K562 (cell line): ENCODE measurements around the gene ARIH1. TPM values are rescaled to one million over a fixed set of nuclear protein-coding genes. Genes with fewer than 3 reads are reported as not detected.

Source experiments
- ATAC-seq: fragments of 200-7000 bp; cut with Tn5 transposase; 3 replicates; pipeline ENCODE4 v1.9.1; 2020; ENCODE audit warnings: moderate library complexity
- BruUV-seq: library from RNA; stranded (reverse); fragments of 400-500 nt; replicated peaks from 2 replicates; lab custom pipeline; 2021; lab: Mats Ljungman, UMichigan
- CTCF ChIA-PET: fragments of 300-600 bp; formaldehyde crosslinking; extraction: SDS; loops from one replicate; lab custom pipeline; 2021; ENCODE audit warnings: low intra/inter-chr PET ratio; lab: Yijun Ruan, JAX
- POLR2A ChIA-PET: fragments of 300-600, 350-650 bp; sonication (Branson Sonifier 250); formaldehyde crosslinking; extraction: SDS; loops from one replicate; lab custom pipeline; 2021; ENCODE audit warnings: antibody characterized with exemption, inconsistent platforms; lab: Yijun Ruan, JAX
- DNase-seq, 4 experiments: peaks; one replicate each; pipeline versions ENCODE4 v3.0.0 to v3.0.0-alpha.2; 2011 to 2018; ENCODE audit warnings: low spot score in 3 of 4, mixed read lengths in 3 of 4; ENCODE audit errors: extremely low read depth in 1 of 4
- FAIRE-seq: peaks from 2 replicates; lab custom pipeline; 2011; peaks lifted over from hg19 to GRCh38; lab: Jason Lieb, UNC
- H2AFZ ChIP-seq: 2 replicates; pipeline ENCODE4 v1.6.0; 2011; ENCODE audit warnings: low read depth, low read length, control low read depth, inconsistent platforms
- H3K27ac ChIP-seq: fragments of 200-600 bp; 3 replicates; pipeline ENCODE4 v1.8.0; 2011; ENCODE audit warnings: low read depth, mild to moderate bottlenecking, control low read depth, inconsistent platforms, low read length, moderate library complexity, mixed read lengths; ENCODE audit errors: extremely low read depth
- H3K27me3 ChIP-seq, 2 experiments: fragments of 300-600 bp in 1 of 2; 2 replicates in 1 of 2; 3 replicates in 1 of 2; pipeline versions ENCODE4 v1.6.0 to v1.8.0; 2011; ENCODE audit warnings: inconsistent platforms in 2 of 2, low read length in 2 of 2, mild to moderate bottlenecking in 1 of 2, mixed read lengths in 1 of 2, moderate library complexity in 1 of 2; ENCODE audit not compliant: control insufficient read depth in 2 of 2, insufficient read depth in 2 of 2
- H3K36me3 ChIP-seq: fragments of 300-600 bp; 3 replicates; pipeline ENCODE4 v1.8.0; 2011; ENCODE audit warnings: mild to moderate bottlenecking, low read length, inconsistent platforms; ENCODE audit not compliant: control insufficient read depth, insufficient read depth
- H3K4me1 ChIP-seq, 2 experiments: fragments of 200-600 bp in 1 of 2; replicated peaks in 1 of 2; 2 replicates in 1 of 2; 3 replicates in 1 of 2; pipeline versions ENCODE4 v1.5.1 to v1.8.0; 2011; ENCODE audit warnings: inconsistent platforms in 2 of 2, low read length in 2 of 2, mild to moderate bottlenecking in 1 of 2, mixed read lengths in 1 of 2, moderate library complexity in 1 of 2; ENCODE audit not compliant: control insufficient read depth in 2 of 2, insufficient read depth in 2 of 2
- H3K4me2 ChIP-seq: 2 replicates; pipeline ENCODE4 v1.6.1; 2011; ENCODE audit warnings: low read length, control low read depth, inconsistent platforms, mixed read lengths; ENCODE audit not compliant: insufficient read depth
- H3K4me3 ChIP-seq: fragments of 200-600 bp; sonication (generic), shearing (Covaris generic); 2 replicates; pipeline ENCODE4 v1.5.1; 2016; ENCODE audit warnings: control low read depth, inconsistent platforms
- H3K79me2 ChIP-seq: fragments of 200-600 bp; 3 replicates; pipeline ENCODE4 v1.8.0; 2011; ENCODE audit warnings: low read length, inconsistent platforms; ENCODE audit not compliant: control insufficient read depth, insufficient read depth
- H3K9ac ChIP-seq, 2 experiments: 2 replicates each; pipeline versions ENCODE4 v1.6.0 to v1.6.1; 2011; ENCODE audit warnings: low read depth in 2 of 2, low read length in 2 of 2, control low read depth in 1 of 2, inconsistent platforms in 1 of 2, mild to moderate bottlenecking in 1 of 2, mixed read lengths in 1 of 2; ENCODE audit not compliant: insufficient read depth in 1 of 2
- H3K9me1 ChIP-seq: one replicate; pipeline ENCODE4 v1.6.0; 2011; ENCODE audit warnings: inconsistent platforms, mild to moderate bottlenecking, low read length, moderate library complexity; ENCODE audit not compliant: control insufficient read depth, insufficient read depth
- H3K9me3 ChIP-seq: replicated peaks from 2 replicates; pipeline ENCODE4 v1.5.1; 2011; ENCODE audit warnings: low read depth, low read length, inconsistent platforms; ENCODE audit not compliant: control insufficient read depth, insufficient read depth
- H4K20me1 ChIP-seq: replicated peaks from 2 replicates; pipeline ENCODE4 v1.6.1; 2011; ENCODE audit warnings: low read length, inconsistent platforms, mixed read lengths; ENCODE audit not compliant: control insufficient read depth, insufficient read depth
- CEBPZ ChIP-seq: fragments of 150-350 bp; IDR thresholded peaks from 2 replicates; pipeline ENCODE4 v1.6.1; 2014; ENCODE audit warnings: low read depth, mild to moderate bottlenecking, low read length, borderline replicate concordance
- EHMT2 ChIP-seq: fragments of 450-650 bp; IDR thresholded peaks from 2 replicates; pipeline ENCODE4 v1.6.1; 2018; ENCODE audit warnings: antibody characterized with exemption
- MYC ChIP-seq, 2 experiments: fragments of 250-450 bp in 1 of 2; sonication (Bioruptor Pico) in 1 of 2; IDR thresholded peaks; 2 replicates each; pipeline versions ENCODE4 v1.5.1 to v1.6.1; 2012 to 2021; ENCODE audit warnings: low read depth in 2 of 2, borderline replicate concordance in 1 of 2, improper control_type of control experiment in 1 of 2, low read length in 1 of 2, mild to moderate bottlenecking in 1 of 2, moderate library complexity in 1 of 2
- POU5F1 ChIP-seq: fragments of 150-350 bp; IDR thresholded peaks from 2 replicates; pipeline ENCODE4 v1.6.1; 2014; ENCODE audit warnings: borderline replicate concordance, low read length, low read depth, mild to moderate bottlenecking; ENCODE audit not compliant: partially characterized antibody
- SREBF2 ChIP-seq: sonication (generic); formaldehyde crosslinking; IDR thresholded peaks from 2 replicates; pipeline ENCODE4 v1.4.0; 2020; ENCODE audit warnings: mild to moderate bottlenecking, missing genetic modification reagents
- YY1 ChIP-seq, 3 experiments: IDR thresholded peaks; 2 replicates each; pipeline ENCODE4 v1.6.1; 2011; ENCODE audit warnings: low read length in 2 of 3, mild to moderate bottlenecking in 2 of 3, moderate library complexity in 2 of 3, borderline replicate concordance in 1 of 3, control low read depth in 1 of 3, low read depth in 1 of 3; ENCODE audit not compliant: insufficient read depth in 3 of 3, insufficient replicate concordance in 2 of 3, control insufficient read depth in 1 of 3, insufficient read length in 1 of 3; ENCODE audit errors: extremely low read depth in 1 of 3
- ZNF121 ChIP-seq: sonication (generic); formaldehyde crosslinking; conservative IDR thresholded peaks from 2 replicates; pipeline ENCODE4 v1.8.0; 2022; ENCODE audit warnings: missing genetic modification reagents
- WGBS: fragments of 100-300 bp; shearing (Covaris generic); methylation state at CpG from one replicate; pipeline ENCODE4 v1.1.6; 2016; ENCODE audit warnings: low coverage, mixed read lengths; ENCODE audit not compliant: insufficient coverage; ENCODE audit errors: missing lambda C conversion rate; 5-methylcytosine and 5-hydroxymethylcytosine counted together
- in situ Hi-C: fragments of 300-500 bp; cut with MboI; formaldehyde crosslinking; loops from 4 replicates; pipeline ENCODE4 v1.15.0; 2018; ENCODE audit warnings: inconsistent platforms, mixed read lengths
- intact Hi-C: fragments of 100-400 bp; cut with micrococcal nuclease; formaldehyde crosslinking; loops from 2 replicates; pipeline ENCODE4 v1.14.2; 2022
- polyA plus RNA-seq, 8 experiments: library from polyadenylated mRNA; depleted of rRNA in 4 of 8; stranded (reverse) in 5 of 8; unstranded in 3 of 8; fragments of >200 nt; fragmentation: Nextera tagmentation in 2 of 8; fragmentation: Illumina TruSeq in 1 of 8; extraction: Ambion mirVana in 2 of 8; extraction: Trizol in 1 of 8; gene quantifications; 2 replicates each; pipeline versions ENCODE4 v1.2.1 to v1.2.3, GENCODE V29; 2011 to 2014; ENCODE audit warnings: inconsistent platforms in 1 of 8, missing spikeins in 1 of 8
- total RNA-seq, 7 experiments: library from RNA; depleted of rRNA in 6 of 7; stranded (reverse); fragments of >200 nt in 6 of 7; fragmentation: Illumina TruSeq in 2 of 7; extraction: Trizol in 2 of 7; gene quantifications; 2 replicates each; pipeline versions ENCODE4 v1.2.1 to v1.2.3, GENCODE V29; 2011 to 2021; ENCODE audit warnings: low replicate concordance in 1 of 7

ARIH1 gene
- total and polyA plus RNA-seq, 9 of the 15 experiments (the other 6 are each of a cell fraction or from before 2014, with no cell fraction given) = 17.7 to 125 (median 31.4) TPM

GRCh38 chr15:72590427-72590826 is 116.3 kb downstream of the ARIH1 start:
- no peak for FAIRE-seq
- DNase-seq = no peak
- intact Hi-C loops (loop anchor here (10.0 kb wide), 1 partner anchor 116 kb away; the partner anchor contains the start of gene ARIH1), in situ Hi-C loops (loop anchor here (10.0 kb wide), 1 partner anchor 674 kb away; no protein-coding TSS in a partner anchor)
- WGBS = 88% methylated on average over 1 of the region's 1 CpG
- Histone ChIP-seq H3K4me1 (no peaks in the 10 kb centered on the region; a peak in 1 of 5 replicates), H2AFZ (no peak overlapping the region), H3K79me2 (no peaks in the 10 kb centered on the region), H3K27ac (no peak overlapping the region), H3K36me3 (peaks cover 6% of the 10 kb centered on the region; the same call in 1 of the 3 replicates), H4K20me1 (no peaks in the 10 kb centered on the region; the same call in 1 of the 2 replicates), H3K9me3 (no peaks in the 10 kb centered on the region), H3K9ac (no peak overlapping the region), H3K9me1 (no peaks in the 10 kb centered on the region), H3K4me3 (no peak overlapping the region), H3K27me3 (no peaks in the 10 kb centered on the region), H3K4me2 (no peak overlapping the region)
- TF ChIP-seq EHMT2 (no peak), ZNF121 (CRISPR knock-in tag) (peak; percentile 39)
- no TSS peak for BruUV-seq
- POLR2A ChIA-PET = interaction anchor here (1.3 to 1.6 kb wide), 2 partner anchors 13 to 15 kb away, joined by 7 read pairs; no protein-coding TSS in a partner anchor
- no peak for ATAC-seq
- CTCF ChIA-PET = no interaction called here

GRCh38 chr15:72591361-72591760 is 117.2 kb downstream of the ARIH1 start:
- 8% methylated on average over 1 of the region's 1 CpG for WGBS
- no TSS peak for BruUV-seq
- ATAC-seq (no peak), DNase-seq (no peak), FAIRE-seq (no peak)
- POLR2A ChIA-PET = interaction anchor here (0.8 kb wide), 2 partner anchors 9 to 27 kb away, joined by 3 read pairs; no protein-coding TSS in a partner anchor
- no peaks in the 10 kb centered on the region; the same call in 1 of the 2 replicates for H4K20me1 ChIP-seq
- no peak overlapping the region for H3K4me3 ChIP-seq
- intact Hi-C loops = loop anchor here (10.0 kb wide), 1 partner anchor 117 kb away; the partner anchor contains the start of gene ARIH1
- CTCF ChIA-PET = no interaction called here
- no peak overlapping the region for H2AFZ ChIP-seq
- in situ Hi-C loops = loop anchor here (10.0 kb wide), 1 partner anchor 673 kb away; no protein-coding TSS in a partner anchor
- H3K79me2 ChIP-seq = no peaks in the 10 kb centered on the region
- no peaks in the 10 kb centered on the region; a peak in 1 of 5 replicates for H3K4me1 ChIP-seq
- no peak overlapping the region for H3K27ac ChIP-seq
- no peaks in the 10 kb centered on the region for H3K9me3 ChIP-seq
- H3K9me1 ChIP-seq = no peaks in the 10 kb centered on the region
- H3K27me3 ChIP-seq = no peaks in the 10 kb centered on the region
- no peaks in the 10 kb centered on the region for H3K36me3 ChIP-seq
- no peak overlapping the region for H3K9ac ChIP-seq
- no peak overlapping the region for H3K4me2 ChIP-seq
- TF ChIP-seq MYC (IDR thresholded peaks at IDR 0.05; ENCODE audit: low read depth, low read length) (no peak), MYC (CRISPR knock-in tag; IDR thresholded peaks at IDR 0.05; ENCODE audit: borderline replicate concordance, low read depth) (no peak), CEBPZ (no peak), SREBF2 (CRISPR knock-in tag) (no peak), POU5F1 (no peak), YY1 (IDR thresholded peaks at IDR 0.05; ENCODE audit: borderline replicate concordance in 1 of 3, control insufficient read depth in 1 of 3, extremely low read depth in 1 of 3, insufficient read depth in 3 of 3, insufficient read length in 1 of 3, insufficient replicate concordance in 2 of 3, low read depth in 1 of 3, low read length in 2 of 3) (no peak)
